GM12864 (cell line): ENCODE results near the gene MXI1.

ENCODE experiments used
- DNase-seq: peaks from one replicate; pipeline ENCODE4 v3.0.0-alpha.2; 2011; ENCODE audit warnings: low read depth
- H3K4me3 ChIP-seq: 2 replicates; pipeline ENCODE4 v1.5.1; 2011; ENCODE audit warnings: mild to moderate bottlenecking, low read depth, low read length, control low read depth
- CTCF ChIP-seq: IDR thresholded peaks from 2 replicates; pipeline ENCODE4 v1.5.1; 2011; ENCODE audit warnings: low read depth, mild to moderate bottlenecking, moderate library complexity, low read length, control low read depth, inconsistent platforms; ENCODE audit errors: missing control alignments

Gene MXI1

GRCh38 chr10:110305767-110306451, 98.5 kb downstream of the MXI1 start:
- no peak overlapping the region; the same call in 1 of the 2 replicates for H3K4me3 ChIP-seq
- peak; percentile 65 for DNase-seq
- TF ChIP-seq CTCF, result peak; percentile 53

- H3K4me3 ChIP-seq, result no peak overlapping the region
- no peak for TF ChIP-seq CTCF
- DNase-seq, result no peak
Measured at GRCh38 chr10:110306452-110306768, 99.0 kb downstream of the MXI1 start.

GRCh38 chr10:110307805-110308204, 100.4 kb downstream of the MXI1 start:
- DNase-seq, result no peak
- H3K4me3 ChIP-seq, result no peak overlapping the region
- no peak for TF ChIP-seq CTCF

- no peak overlapping the region for H3K4me3 ChIP-seq
- no peak for DNase-seq
- TF ChIP-seq CTCF, result no peak
Measured at GRCh38 chr10:110310741-110311140, 103.3 kb downstream of the MXI1 start.

GRCh38 chr10:110311357-110311949, 104.0 kb downstream of the MXI1 start:
- no peak for DNase-seq
- TF ChIP-seq CTCF, result peak; percentile 63

GRCh38 chr10:110312206-110312605, 104.8 kb downstream of the MXI1 start:
- H3K4me3 ChIP-seq, result no peak overlapping the region
- no peak for TF ChIP-seq CTCF
- no peak for DNase-seq

More at GRCh38 chr10:110311357-110311949, 104.0 kb downstream of the MXI1 start:
- H3K4me3 ChIP-seq, result no peak overlapping the region

GRCh38 chr10:110313674-110314073, 106.3 kb downstream of the MXI1 start:
- DNase-seq, result no peak
- TF ChIP-seq CTCF, result no peak
- no peak overlapping the region for H3K4me3 ChIP-seq
